ENCODE data around the gene CSE1L.

DNA sequence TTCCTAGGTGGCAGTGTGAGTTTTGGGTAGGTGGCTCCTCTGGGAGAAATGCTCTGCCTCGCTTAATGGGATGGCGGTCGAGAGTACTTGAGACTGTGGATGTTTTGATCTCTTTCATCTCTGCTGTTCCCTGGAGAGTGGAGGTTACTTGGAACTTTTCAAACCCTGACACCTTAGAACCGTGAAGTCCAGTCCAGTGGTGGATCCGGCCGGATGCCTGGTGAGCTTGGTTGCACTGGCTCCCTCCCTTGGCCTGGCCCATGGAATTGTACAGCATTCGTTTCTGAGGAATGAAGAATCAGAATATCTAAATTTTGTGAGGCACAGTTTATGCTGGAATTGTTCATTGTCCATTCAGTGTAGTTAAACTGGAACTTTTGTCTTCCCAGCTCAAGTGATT lies 51.0 kb downstream of the CSE1L start:
- no peak for TF ChIP-seq POLR2AphosphoS5 (IDR thresholded peaks at IDR 0.05)
- no peak for TF ChIP-seq POLR2A (IDR thresholded peaks at IDR 0.05)
- TF ChIP-seq, protein P1, sequence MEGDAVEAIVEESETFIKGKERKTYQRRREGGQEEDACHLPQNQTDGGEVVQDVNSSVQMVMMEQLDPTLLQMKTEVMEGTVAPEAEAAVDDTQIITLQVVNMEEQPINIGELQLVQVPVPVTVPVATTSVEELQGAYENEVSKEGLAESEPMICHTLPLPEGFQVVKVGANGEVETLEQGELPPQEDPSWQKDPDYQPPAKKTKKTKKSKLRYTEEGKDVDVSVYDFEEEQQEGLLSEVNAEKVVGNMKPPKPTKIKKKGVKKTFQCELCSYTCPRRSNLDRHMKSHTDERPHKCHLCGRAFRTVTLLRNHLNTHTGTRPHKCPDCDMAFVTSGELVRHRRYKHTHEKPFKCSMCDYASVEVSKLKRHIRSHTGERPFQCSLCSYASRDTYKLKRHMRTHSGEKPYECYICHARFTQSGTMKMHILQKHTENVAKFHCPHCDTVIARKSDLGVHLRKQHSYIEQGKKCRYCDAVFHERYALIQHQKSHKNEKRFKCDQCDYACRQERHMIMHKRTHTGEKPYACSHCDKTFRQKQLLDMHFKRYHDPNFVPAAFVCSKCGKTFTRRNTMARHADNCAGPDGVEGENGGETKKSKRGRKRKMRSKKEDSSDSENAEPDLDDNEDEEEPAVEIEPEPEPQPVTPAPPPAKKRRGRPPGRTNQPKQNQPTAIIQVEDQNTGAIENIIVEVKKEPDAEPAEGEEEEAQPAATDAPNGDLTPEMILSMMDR (IDR thresholded peaks at IDR 0.05), result no peak
